ENCODE measurements around the gene KAZN.

The KAZN gene

DNA sequence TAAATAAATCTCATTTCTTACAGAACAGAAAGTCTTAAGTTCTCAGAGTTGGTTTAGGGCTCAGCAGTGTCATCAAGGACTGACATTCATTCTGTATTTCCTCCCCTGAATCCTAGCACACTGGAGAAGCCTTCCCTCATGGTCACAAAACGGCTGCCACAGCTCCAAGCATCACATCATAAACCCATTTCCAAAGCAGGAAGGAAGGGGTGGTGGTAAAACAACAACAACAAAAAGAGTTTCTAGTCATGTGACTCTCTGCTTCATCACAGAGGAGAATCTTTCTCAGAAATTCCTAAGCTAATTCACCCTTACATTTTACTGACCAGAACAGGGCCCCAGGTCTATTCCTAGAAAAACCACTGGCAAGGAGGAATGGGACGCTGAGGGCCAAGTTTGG, 210.3 kb downstream of the KAZN start:
- no peak for DNase-seq

DNA sequence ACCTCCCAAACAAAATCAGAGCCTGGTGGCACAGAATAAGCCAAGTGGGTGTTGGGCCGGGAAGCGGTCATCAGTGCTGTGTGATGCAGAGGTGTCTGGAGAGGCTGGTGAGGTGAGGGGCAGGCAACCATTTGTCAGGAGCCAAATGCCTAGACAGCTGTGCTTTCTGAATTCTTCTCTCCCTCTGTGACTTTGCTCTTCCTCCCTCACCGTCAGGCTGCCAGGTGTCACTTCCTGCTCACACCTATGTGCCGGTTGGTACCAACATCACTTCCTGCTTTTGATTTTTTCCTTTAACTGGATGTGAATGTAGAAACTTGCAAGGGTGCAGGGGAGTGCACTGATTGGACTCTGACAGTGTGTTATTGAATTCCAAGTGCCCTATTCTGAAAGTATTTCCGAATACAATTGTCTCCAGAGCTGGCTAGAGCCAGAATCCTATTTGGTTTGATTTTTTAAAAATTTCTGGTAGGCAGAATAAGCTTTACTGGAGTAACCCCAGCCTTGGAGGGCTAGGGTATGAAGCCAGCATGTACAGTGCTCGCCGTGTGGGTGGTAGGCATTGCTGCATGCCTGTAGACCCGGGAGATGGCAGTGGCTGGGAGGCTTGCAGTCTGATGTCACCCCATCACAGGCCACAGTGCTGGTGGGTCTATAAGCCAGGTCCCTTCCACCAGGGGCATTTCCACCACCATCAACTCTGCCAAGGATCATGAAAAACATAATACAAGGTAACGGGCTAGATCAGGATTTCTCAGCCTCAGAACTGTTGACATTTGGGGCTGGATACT, 210.9 kb downstream of the KAZN start:
- no peak for DNase-seq

- no peak for DNase-seq
These were observed 212.3 kb downstream of the KAZN start for GRCh38 chr1:14810595-14811361.

DNA sequence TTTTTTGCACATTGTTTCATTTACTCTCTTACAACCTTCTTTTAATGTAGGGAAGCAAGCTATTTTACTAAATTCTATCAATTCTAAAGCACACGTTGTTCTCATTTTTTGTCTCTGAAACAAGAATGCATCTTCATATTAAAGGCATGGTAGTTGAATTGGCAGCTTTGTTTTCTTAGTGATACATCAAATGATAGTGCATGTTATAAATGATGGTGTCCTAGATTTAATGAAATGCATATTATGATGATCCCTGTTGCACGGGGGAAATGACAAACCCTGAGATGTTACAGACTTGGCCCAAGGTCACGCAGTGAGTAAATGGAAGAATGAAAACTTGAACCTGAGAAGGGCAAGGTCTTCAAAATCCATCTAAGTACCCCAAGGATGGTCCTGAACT, 213.1 kb downstream of the KAZN start:
- DNase-seq = no peak

DNA sequence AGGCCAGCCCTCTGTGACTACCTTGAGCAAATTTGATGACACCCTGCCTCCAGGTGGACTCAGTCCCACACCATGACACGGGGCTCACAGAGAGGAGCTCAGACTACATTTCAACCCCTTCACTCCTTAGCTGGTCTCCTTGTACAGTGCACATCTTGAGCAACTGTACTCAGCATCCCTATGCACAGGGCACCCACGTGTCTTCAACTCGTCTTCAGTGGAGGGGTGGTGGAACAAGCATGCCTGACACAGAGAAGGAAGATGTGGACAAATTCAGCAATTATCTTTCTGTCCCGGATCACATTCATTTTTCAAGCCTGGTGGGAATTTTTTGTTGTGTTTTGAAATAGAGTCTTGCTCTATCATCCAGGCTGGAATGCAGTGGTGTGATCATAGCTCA, 213.7 kb downstream of the KAZN start:
- DNase-seq = no peak

DNA sequence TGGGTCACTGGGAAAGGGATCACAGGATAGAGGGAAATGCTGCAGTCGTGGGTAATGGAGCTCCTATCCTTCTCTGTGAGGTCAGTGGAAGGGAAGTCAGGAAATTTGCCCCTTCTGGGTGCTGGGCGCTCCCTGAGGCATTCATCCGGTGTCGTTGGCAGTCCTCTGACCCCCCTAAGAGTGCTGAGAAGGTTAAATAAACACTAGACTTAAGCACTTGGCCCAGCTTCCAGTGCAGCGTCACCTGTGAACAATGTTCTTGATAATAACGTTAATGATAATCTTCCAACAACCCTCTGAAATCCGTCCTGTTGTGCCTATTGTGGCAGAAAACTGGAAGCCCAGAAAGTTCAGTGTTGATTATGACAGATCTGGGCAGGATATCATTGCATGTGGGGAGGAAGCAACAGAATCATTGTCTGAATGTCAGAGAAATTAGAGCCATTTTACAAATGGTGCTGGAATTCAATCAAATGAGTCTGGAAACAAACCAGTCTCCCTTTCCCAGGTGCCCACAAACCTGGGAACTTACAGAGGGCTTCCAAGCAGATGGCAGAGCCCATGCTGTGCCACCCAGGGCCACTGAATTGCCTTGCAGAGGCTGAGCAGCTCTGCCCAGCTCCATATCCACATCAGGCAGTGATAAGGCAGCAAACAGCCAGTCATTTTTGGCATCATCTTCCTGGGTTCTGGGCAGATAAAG, 216.8 kb downstream of the KAZN start:
- DNase-seq = no peak

DNA sequence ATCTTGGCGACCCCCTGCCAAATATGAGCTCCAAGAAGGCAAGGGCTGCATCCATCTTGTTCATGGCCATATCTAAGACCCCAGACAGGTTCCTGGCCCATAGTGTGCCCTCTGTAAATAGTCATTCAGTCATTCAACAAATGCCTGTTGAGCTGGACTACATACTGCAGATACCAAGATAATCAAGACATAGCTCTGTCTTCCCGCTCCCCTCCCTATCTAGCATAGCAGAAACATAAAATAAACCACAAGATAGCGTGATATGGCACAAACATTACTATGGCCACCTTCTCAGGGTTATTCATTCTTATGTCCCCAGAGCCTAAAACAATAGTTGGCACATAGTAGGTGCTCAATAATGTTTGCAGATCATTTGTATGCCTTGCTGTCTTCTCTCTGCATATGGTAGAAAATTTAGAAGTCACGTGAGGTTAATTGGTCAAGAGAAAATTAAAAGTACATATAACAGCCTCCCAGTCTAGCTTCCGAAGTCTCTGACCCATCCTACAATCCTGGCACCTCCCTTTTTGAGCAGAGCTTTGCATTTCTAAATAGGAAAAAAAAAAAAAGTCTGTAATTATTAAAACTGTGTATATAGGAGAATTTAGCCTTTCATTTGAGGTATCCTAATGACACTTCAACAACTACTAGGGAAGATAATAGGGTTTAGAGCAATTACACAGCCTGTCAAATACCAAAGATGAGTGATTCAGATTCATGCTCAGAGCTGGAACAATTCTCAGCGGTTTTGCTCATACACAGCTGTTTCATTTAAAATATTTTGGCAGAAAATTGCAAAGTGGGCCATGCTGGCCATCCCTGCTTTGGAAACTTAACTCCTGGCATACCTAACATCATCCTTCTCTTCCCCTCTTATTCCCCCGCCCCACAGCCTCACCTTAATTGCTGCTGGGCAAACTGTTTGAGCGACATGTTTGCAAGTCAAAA, 219.0 kb downstream of the KAZN start:
- DNase-seq = no peak

DNA sequence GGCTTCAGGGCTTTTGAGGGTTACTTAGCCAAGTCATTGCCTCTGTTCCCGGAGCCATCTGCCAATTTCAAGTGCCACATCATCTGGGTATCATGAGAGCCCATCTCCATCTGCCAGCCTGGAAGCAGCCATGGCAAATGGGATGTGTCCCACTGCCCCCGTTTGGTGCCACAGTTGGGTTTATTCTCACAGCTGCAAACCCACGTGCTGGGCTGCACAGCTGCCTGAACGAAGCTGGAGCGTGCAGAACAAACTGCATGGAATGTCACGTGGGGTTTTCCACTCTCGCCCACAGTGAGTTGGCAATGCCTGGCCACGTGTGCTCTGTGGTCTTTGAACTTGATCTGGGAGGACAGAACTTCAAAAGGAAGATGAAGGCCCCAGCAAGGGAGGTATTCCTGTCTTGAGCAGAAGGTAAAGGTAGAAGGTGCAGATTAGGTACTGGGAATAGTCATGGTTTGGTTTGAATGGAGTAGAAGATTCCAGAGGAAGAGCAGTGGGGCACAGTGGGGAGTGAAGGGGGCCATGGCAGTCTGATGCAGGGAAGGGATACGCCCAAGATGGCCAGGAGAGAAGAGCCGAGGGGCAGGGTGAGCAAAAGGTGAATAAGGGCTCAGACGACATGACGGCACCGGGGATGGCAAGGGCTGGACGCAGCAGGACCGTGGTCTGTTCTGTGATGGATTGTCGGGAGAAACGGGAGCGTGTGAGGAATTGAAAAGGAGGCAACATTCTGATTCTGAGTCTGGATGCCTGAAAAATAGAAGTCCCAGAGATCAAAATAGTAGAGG, 222.0 kb downstream of the KAZN start:
- no peak for DNase-seq

- DNase-seq = no peak
These were observed 224.0 kb downstream of the KAZN start for GRCh38 chr1:14822493-14822892.

GRCh38 chr1:14822996-14823395, 224.5 kb downstream of the KAZN start:
- DNase-seq = no peak

- DNase-seq = no peak
These were observed 225.9 kb downstream of the KAZN start for GRCh38 chr1:14824314-14824915.

DNA sequence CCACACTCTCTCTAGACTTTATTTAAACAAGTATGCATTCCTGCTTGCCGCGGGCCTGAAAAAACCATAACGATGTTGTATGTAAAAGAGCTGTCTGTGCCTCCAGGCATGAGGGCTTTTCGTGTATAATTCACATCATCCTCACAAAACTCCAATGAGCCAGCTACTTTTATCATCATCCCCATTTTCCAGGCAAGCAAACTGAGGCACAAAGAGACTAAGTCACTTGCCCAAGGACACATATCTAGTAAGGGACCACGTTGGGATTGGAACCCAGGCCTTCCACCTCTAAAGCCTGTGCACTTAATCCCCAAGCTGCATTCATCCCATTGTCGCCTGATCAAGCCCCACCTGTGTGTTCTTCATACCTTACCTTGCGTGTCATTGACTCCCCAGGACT, 226.9 kb downstream of the KAZN start:
- DNase-seq = no peak

- no peak for DNase-seq
These were observed 227.7 kb downstream of the KAZN start for GRCh38 chr1:14826172-14826636.

GRCh38 chr1:14826731-14827326, 228.3 kb downstream of the KAZN start:
- no peak for DNase-seq

- no peak for DNase-seq
These were observed 229.4 kb downstream of the KAZN start for GRCh38 chr1:14827870-14828269.

DNA sequence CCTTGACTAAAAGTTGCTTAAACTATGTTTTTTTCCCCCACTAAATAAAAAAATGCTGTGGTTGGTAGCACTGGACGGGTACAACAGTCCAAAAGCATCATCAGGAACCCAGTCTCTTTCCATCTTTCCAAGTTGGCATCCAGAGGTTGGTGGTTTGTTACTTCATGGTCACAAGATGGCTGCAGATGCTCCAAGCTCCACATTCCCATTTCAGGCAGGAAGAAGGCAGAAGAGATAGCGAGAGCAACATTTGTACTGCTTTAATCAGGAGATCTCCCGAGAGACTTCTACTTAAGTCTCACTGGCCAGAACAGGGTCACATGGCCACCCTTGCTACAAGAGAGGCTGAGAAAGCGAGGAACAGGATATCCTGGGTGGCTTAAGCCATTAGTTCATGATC, 230.2 kb downstream of the KAZN start:
- no peak for DNase-seq

- DNase-seq = no peak
These were observed 237.2 kb downstream of the KAZN start for GRCh38 chr1:14835725-14836124.

DNA sequence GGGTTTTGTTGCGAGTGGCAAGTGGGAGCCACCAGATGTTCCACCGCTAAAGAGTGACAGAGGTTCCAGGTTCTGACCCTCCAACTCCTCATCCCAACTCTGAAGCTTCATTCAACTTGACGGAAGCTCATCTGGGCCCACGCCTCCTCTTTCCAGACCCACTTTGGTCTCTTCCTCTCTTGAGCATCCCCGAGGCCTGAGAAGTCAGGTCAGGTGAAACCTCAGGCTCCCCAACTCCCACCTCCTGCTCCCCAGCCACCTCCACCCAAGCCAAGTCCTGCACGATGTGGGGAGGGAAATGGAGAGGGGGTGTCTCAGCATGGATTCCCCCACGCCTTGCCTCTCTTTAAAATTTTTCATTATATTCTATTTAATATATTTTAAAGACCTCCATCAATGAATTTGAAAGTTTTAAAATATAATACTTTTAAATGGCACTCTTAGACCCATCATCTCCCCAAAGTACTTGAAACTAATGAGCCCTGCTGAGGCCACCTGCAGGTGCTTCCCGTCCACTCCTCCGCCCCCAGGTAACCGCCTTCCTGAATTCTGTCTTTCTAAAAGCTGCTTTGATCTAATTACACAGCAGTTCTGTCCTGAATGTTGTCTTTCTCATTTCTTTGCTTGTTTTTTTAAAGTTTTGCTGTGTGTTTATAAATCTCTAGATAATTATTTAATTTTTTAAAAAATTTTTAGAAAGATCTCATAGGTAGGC, 238.1 kb downstream of the KAZN start:
- no peak for DNase-seq

DNA sequence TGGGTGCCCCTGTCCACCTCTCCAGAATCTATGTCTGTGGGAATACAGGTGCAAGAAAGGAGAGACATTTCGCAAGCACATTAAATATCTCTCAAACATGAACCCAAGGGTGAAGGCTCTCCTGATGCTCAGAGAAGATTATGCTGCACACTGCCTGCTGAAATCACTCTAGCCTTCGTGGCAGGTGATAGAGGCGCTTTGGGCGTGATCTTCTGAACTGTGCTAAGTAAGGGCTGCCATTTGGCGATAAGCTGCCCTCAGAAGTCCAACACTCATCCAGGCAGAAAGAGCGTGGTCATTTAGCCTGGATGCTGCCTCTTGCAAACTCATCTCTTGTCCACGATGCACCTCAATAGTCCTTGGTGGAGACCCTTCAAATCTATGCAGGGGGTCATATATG, 241.9 kb downstream of the KAZN start:
- DNase-seq = no peak

- DNase-seq = no peak
These were observed 243.0 kb downstream of the KAZN start for GRCh38 chr1:14841456-14841855.
